HepG2 (cell line): ENCODE results near the gene RAB5B. TPM values are rescaled to one million over a fixed set of nuclear protein-coding genes. Genes with fewer than 3 reads are reported as not detected.
A peak's percentile ranks its signal among the peaks of the same experiment; 100 is the strongest.

Source experiments
- ATF7-NPFF ChIP-seq: sonication (generic); formaldehyde crosslinking; IDR thresholded peaks from 2 replicates; pipeline ENCODE4 v1.8.1; 2023; ENCODE audit warnings: mild to moderate bottlenecking, low read depth, missing genetic modification reagents, moderate library complexity
- GATAD1 ChIP-seq: IDR thresholded peaks from 2 replicates; pipeline ENCODE4 v1.6.1; 2016; ENCODE audit warnings: missing genetic modification reagents, missing compliant biosample characterization
- KDM6A ChIP-seq: IDR thresholded peaks from 2 replicates; pipeline ENCODE4 v1.6.1; 2016; ENCODE audit warnings: low read depth
- MIER2 ChIP-seq: IDR thresholded peaks from 2 replicates; pipeline ENCODE4 v1.6.1; 2016; ENCODE audit warnings: missing biosample characterization, missing genetic modification reagents
- MNT ChIP-seq: fragments of 450-650 bp; IDR thresholded peaks from 2 replicates; pipeline ENCODE4 v1.6.1; 2016
- ONECUT2 ChIP-seq: sonication (generic); formaldehyde crosslinking; IDR thresholded peaks from 2 replicates; pipeline ENCODE4 v1.4.0; 2020; ENCODE audit warnings: missing genetic modification reagents
- POLR2A ChIP-seq, 2 experiments: IDR thresholded peaks; 2 replicates each; pipeline ENCODE4 v1.6.1; 2011; ENCODE audit warnings: low read depth in 2 of 2, low read length in 2 of 2, mild to moderate bottlenecking in 1 of 2, moderate library complexity in 1 of 2; ENCODE audit not compliant: insufficient read depth in 1 of 2
- ZNF558 ChIP-seq: sonication (generic); formaldehyde crosslinking; IDR thresholded peaks from 2 replicates; pipeline ENCODE4 v1.9.0; 2022; ENCODE audit warnings: mild to moderate bottlenecking, missing genetic modification reagents, borderline replicate concordance
- ZNF781 ChIP-seq: sonication (generic); formaldehyde crosslinking; IDR thresholded peaks from 2 replicates; pipeline ENCODE4 v1.5.1; 2020; ENCODE audit warnings: borderline replicate concordance, mild to moderate bottlenecking, missing genetic modification reagents; ENCODE audit errors: not compliant biosample characterization
- ZNF792 ChIP-seq: IDR thresholded peaks from 2 replicates; pipeline ENCODE4 v1.6.1; 2016
- polyA plus RNA-seq, 8 experiments: library from polyadenylated mRNA; depleted of rRNA in 3 of 8; stranded (reverse) in 7 of 8; unstranded in 1 of 8; fragments of >200 nt; fragmentation: Illumina TruSeq in 4 of 8; extraction: Trizol in 4 of 8; gene quantifications; 2 replicates each; pipeline versions ENCODE4 v1.2.1 to v1.2.3, GENCODE V29; 2011 to 2016; ENCODE audit warnings: low read depth in 4 of 8, missing spikeins in 1 of 8, mixed read lengths in 1 of 8; ENCODE audit not compliant: insufficient read depth in 1 of 8
- total RNA-seq, 5 experiments: library from RNA; depleted of rRNA; stranded (reverse); fragments of >200 nt; fragmentation: Illumina TruSeq; extraction: Trizol; gene quantifications; 2 replicates each; pipeline ENCODE4 v1.2.3, GENCODE V29; 2016; ENCODE audit warnings: low read depth in 1 of 5
- TF ChIP-seq, protein P1 (sequence below): sonication (generic); formaldehyde crosslinking; IDR thresholded peaks from 2 replicates; pipeline ENCODE4 v1.4.0; 2020; ENCODE audit warnings: mild to moderate bottlenecking, missing genetic modification reagents
- TF ChIP-seq, protein P2 (sequence below): IDR thresholded peaks from 2 replicates; pipeline ENCODE4 v1.6.1; 2016
- TF ChIP-seq, protein P3 (sequence below): sonication (generic); formaldehyde crosslinking; IDR thresholded peaks from 2 replicates; pipeline ENCODE4 v1.4.0; 2020; ENCODE audit warnings: mild to moderate bottlenecking, low read depth, missing genetic modification reagents
- TF ChIP-seq, protein P4 (sequence below): sonication (generic); formaldehyde crosslinking; IDR thresholded peaks from 2 replicates; pipeline ENCODE4 v1.4.0; 2020; ENCODE audit warnings: missing genetic modification reagents, mild to moderate bottlenecking, borderline replicate concordance

The RAB5B gene
- total and polyA plus RNA-seq, 2 of the 13 experiments (the other 11 are each of a cell fraction or from before 2014, with no cell fraction given), result 26.0 to 68.3 TPM

DNA sequence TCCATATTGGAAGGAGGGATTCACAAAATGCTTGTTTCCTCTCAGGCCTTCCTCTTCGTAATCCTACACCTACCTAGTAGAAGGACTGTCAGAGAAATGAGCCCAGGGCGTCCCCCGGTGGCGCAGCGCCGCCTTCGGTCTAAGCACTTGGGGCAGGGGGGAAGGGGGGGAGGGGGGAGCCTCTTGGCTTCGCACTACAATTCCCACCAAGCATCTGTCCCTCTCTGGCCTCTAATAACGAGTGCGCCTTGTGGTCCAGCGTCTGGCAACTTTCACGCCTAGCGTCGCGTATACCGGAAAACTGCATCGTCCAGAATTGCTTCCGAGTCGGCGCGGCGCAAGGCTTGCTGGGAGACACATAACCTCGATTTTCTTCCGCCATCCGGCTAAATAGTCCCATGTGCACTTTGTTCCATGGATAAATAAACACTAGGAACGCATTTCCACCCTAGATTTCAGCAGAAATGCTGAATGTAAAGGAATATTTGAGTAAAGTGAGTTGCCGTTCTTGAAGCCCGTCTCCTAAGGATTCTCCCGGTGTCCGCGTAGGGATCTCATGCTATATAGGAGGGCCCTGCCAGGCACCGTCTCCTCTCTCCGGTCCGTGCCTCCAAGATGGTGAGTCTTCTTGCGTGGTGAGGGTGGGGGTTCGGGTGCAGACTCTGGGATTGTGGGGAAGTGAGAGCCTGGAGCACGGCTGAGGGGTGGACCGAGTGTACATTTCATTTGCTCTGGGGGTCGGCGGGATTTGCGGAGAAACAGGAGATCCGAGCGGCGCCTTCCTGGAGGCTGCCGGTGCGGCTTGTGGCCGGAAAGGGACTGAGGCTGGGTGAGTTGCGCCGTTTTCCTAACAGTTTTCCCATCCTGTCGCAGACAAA lies 67.9 kb downstream of the RAB5B start, which contains the start of gene RPS26 (continued):
- TF ChIP-seq ZNF558 (CRISPR knock-in tag), result 0 out of 2 replicates have a peak, but pooled peaks have one; percentile 46
- peak; percentile 47 for TF ChIP-seq ZNF781
- TF ChIP-seq ONECUT2 (CRISPR knock-in tag), result peak; percentile 44; the same call in 1 of the 2 replicates
- TF ChIP-seq GATAD1 (CRISPR knock-in tag), result peak; percentile 96
- TF ChIP-seq, protein P1, sequence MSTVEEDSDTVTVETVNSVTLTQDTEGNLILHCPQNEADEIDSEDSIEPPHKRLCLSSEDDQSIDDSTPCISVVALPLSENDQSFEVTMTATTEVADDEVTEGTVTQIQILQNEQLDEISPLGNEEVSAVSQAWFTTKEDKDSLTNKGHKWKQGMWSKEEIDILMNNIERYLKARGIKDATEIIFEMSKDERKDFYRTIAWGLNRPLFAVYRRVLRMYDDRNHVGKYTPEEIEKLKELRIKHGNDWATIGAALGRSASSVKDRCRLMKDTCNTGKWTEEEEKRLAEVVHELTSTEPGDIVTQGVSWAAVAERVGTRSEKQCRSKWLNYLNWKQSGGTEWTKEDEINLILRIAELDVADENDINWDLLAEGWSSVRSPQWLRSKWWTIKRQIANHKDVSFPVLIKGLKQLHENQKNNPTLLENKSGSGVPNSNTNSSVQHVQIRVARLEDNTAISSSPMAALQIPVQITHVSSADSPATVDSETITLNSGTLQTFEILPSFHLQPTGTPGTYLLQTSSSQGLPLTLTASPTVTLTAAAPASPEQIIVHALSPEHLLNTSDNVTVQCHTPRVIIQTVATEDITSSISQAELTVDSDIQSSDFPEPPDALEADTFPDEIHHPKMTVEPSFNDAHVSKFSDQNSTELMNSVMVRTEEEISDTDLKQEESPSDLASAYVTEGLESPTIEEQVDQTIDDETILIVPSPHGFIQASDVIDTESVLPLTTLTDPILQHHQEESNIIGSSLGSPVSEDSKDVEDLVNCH, result 0 out of 2 replicates have a peak, but pooled peaks have one; percentile 50
- TF ChIP-seq, protein P2, sequence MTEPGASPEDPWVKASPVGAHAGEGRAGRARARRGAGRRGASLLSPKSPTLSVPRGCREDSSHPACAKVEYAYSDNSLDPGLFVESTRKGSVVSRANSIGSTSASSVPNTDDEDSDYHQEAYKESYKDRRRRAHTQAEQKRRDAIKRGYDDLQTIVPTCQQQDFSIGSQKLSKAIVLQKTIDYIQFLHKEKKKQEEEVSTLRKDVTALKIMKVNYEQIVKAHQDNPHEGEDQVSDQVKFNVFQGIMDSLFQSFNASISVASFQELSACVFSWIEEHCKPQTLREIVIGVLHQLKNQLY (CRISPR knock-in tag), result peak; percentile 72; the same call in 1 of the 2 replicates
- TF ChIP-seq MIER2, result peak; percentile 63; the same call in 1 of the 2 replicates
- TF ChIP-seq, protein P3, sequence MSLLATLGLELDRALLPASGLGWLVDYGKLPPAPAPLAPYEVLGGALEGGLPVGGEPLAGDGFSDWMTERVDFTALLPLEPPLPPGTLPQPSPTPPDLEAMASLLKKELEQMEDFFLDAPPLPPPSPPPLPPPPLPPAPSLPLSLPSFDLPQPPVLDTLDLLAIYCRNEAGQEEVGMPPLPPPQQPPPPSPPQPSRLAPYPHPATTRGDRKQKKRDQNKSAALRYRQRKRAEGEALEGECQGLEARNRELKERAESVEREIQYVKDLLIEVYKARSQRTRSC, result no peak
- TF ChIP-seq POLR2A (IDR thresholded peaks at IDR 0.05; ENCODE audit: insufficient read depth in 1 of 2, low read depth in 2 of 2, low read length in 2 of 2), result peak; percentile 98 to 99
- TF ChIP-seq ATF7-NPFF (CRISPR knock-in tag), result peak; percentile 36; the same call in 1 of the 2 replicates
- TF ChIP-seq MNT, result peak; percentile 22; the same call in 1 of the 2 replicates
- TF ChIP-seq KDM6A (CRISPR knock-in tag), result 0 out of 2 replicates have a peak, but pooled peaks have one; percentile 5
- TF ChIP-seq, protein P4, sequence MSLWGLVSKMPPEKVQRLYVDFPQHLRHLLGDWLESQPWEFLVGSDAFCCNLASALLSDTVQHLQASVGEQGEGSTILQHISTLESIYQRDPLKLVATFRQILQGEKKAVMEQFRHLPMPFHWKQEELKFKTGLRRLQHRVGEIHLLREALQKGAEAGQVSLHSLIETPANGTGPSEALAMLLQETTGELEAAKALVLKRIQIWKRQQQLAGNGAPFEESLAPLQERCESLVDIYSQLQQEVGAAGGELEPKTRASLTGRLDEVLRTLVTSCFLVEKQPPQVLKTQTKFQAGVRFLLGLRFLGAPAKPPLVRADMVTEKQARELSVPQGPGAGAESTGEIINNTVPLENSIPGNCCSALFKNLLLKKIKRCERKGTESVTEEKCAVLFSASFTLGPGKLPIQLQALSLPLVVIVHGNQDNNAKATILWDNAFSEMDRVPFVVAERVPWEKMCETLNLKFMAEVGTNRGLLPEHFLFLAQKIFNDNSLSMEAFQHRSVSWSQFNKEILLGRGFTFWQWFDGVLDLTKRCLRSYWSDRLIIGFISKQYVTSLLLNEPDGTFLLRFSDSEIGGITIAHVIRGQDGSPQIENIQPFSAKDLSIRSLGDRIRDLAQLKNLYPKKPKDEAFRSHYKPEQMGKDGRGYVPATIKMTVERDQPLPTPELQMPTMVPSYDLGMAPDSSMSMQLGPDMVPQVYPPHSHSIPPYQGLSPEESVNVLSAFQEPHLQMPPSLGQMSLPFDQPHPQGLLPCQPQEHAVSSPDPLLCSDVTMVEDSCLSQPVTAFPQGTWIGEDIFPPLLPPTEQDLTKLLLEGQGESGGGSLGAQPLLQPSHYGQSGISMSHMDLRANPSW (CRISPR knock-in tag), result peak; percentile 83; the same call in 1 of the 2 replicates
- peak; percentile 58; the same call in 1 of the 2 replicates for TF ChIP-seq ZNF792 (CRISPR knock-in tag)
